ENCODE results near the gene SERINC5. TPM values are rescaled to one million over a fixed set of nuclear protein-coding genes. Genes with fewer than 3 reads are reported as not detected.

SERINC5 gene
- total RNA-seq, 1 experiment from 2014 or later, result 70.6 TPM

DNA sequence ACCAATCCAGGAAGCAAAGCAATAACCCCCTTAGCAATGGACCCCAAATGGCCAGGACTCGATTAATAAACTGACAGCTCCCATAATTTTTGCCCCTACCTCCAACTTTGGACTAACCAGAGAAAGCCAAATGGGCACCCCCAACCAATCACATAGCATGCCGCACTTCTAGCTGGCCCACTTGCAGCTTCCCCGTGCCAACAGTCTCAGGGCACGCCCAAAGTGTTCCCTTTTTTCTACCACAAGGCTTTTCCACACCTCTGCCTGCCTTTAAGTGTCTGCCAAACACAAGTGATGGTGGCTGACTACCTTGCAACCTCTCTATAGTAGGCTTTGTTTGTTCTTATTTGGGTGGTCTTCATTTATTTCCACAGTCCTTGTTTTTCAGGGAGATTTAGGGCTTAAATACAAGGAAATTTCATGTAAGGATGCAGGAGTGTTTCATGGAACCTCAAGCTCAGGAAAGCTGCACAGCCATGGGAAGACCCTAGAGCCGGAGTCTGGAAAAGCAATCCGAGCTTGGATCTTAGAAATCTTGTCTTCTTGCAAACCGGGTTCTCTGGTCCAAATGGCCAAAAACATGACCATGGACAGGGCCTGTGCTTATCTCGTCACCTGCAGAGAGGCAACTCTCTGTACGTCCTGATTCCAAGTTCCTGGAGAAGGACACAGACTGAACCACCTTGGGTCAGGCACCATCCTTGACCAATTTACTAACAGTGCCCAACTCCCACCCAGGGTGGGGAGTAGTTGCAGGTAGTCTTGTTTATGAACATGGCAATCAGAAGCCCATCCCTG lies 131.5 kb downstream of the SERINC5 start:
- DNase-seq (ENCODE audit: low read depth, low spot score) (no peak), ATAC-seq (no peak)
- no peaks in the 10 kb centered on the region for H3K27me3 ChIP-seq (ENCODE audit: control insufficient read depth, insufficient read depth, low read length)
- intact Hi-C loops (cut with micrococcal nuclease; ENCODE audit: unreplicated experiment) (no loop called here), in situ Hi-C loops (cut with HindIII; ENCODE audit: low pct_unique_long_range_greater_than_20kb, low sequenced_read_pairs) (no loop called here)
- no peak overlapping the region for H3K27ac ChIP-seq (ENCODE audit: low read length)
- H3K36me3 ChIP-seq (ENCODE audit: control insufficient read depth, insufficient read depth, low read length), result no peaks in the 10 kb centered on the region
- H3K9me3 ChIP-seq (ENCODE audit: control insufficient read depth, insufficient read depth, low read depth, low read length), result no peaks in the 10 kb centered on the region
- CTCF ChIA-PET, result no interaction called here
- TF ChIP-seq TCF7L2 (IDR thresholded peaks at IDR 0.05; ENCODE audit: low read depth, low read length) (no peak), SIN3A (IDR thresholded peaks at IDR 0.05; ENCODE audit: borderline replicate concordance, insufficient read depth, low read depth, low read length) (no peak), POLR2AphosphoS5 (IDR thresholded peaks at IDR 0.05; ENCODE audit: low read depth, low read length) (no peak)
- TF ChIP-seq, protein P1, sequence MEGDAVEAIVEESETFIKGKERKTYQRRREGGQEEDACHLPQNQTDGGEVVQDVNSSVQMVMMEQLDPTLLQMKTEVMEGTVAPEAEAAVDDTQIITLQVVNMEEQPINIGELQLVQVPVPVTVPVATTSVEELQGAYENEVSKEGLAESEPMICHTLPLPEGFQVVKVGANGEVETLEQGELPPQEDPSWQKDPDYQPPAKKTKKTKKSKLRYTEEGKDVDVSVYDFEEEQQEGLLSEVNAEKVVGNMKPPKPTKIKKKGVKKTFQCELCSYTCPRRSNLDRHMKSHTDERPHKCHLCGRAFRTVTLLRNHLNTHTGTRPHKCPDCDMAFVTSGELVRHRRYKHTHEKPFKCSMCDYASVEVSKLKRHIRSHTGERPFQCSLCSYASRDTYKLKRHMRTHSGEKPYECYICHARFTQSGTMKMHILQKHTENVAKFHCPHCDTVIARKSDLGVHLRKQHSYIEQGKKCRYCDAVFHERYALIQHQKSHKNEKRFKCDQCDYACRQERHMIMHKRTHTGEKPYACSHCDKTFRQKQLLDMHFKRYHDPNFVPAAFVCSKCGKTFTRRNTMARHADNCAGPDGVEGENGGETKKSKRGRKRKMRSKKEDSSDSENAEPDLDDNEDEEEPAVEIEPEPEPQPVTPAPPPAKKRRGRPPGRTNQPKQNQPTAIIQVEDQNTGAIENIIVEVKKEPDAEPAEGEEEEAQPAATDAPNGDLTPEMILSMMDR (IDR thresholded peaks at IDR 0.05), result no peak
- TF ChIP-seq, protein P2, sequence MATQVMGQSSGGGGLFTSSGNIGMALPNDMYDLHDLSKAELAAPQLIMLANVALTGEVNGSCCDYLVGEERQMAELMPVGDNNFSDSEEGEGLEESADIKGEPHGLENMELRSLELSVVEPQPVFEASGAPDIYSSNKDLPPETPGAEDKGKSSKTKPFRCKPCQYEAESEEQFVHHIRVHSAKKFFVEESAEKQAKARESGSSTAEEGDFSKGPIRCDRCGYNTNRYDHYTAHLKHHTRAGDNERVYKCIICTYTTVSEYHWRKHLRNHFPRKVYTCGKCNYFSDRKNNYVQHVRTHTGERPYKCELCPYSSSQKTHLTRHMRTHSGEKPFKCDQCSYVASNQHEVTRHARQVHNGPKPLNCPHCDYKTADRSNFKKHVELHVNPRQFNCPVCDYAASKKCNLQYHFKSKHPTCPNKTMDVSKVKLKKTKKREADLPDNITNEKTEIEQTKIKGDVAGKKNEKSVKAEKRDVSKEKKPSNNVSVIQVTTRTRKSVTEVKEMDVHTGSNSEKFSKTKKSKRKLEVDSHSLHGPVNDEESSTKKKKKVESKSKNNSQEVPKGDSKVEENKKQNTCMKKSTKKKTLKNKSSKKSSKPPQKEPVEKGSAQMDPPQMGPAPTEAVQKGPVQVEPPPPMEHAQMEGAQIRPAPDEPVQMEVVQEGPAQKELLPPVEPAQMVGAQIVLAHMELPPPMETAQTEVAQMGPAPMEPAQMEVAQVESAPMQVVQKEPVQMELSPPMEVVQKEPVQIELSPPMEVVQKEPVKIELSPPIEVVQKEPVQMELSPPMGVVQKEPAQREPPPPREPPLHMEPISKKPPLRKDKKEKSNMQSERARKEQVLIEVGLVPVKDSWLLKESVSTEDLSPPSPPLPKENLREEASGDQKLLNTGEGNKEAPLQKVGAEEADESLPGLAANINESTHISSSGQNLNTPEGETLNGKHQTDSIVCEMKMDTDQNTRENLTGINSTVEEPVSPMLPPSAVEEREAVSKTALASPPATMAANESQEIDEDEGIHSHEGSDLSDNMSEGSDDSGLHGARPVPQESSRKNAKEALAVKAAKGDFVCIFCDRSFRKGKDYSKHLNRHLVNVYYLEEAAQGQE (IDR thresholded peaks at IDR 0.05; ENCODE audit: insufficient read depth in 1 of 2, low read depth in 2 of 2, low read length in 1 of 2), result no peak; a peak in 1 of 4 replicates
- POLR2A ChIA-PET, result no interaction called here
- no TSS peak for BruUV-seq (replicated peaks)
- no peaks in the 10 kb centered on the region for H3K4me1 ChIP-seq (ENCODE audit: control insufficient read depth, insufficient read depth, low read length)
- H3K4me3 ChIP-seq (ENCODE audit: low read depth in 2 of 2, low read length in 2 of 2), result no peak overlapping the region

DNA sequence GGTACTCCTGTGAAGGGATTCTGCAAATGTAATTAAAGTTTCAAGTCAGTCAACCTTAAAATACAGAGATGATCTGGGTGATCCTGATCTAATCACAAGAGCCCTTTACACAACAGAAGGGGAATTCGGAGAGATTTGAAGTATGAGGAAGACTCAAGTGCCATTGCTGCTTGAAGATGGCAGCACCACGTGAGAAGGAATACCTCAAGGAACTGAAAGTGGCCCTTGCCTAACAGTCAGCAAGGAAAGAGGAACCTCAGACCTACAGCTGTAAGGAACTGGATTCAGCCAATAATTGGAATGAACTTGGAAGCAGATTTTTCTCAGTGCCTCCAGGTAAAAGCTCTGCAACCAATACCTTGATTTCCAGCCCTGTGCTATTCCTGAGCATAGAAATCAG lies 133.3 kb downstream of the SERINC5 start:
- no TSS peak for BruUV-seq (replicated peaks)
- H3K4me1 ChIP-seq (ENCODE audit: control insufficient read depth, insufficient read depth, low read length), result no peaks in the 10 kb centered on the region
- TF ChIP-seq, protein P2 (IDR thresholded peaks at IDR 0.05; ENCODE audit: insufficient read depth in 1 of 2, low read depth in 2 of 2, low read length in 1 of 2), result no peak
- TF ChIP-seq SIN3A (IDR thresholded peaks at IDR 0.05; ENCODE audit: borderline replicate concordance, insufficient read depth, low read depth, low read length) (no peak), POLR2AphosphoS5 (IDR thresholded peaks at IDR 0.05; ENCODE audit: low read depth, low read length) (no peak), TCF7L2 (IDR thresholded peaks at IDR 0.05; ENCODE audit: low read depth, low read length) (no peak)
- TF ChIP-seq, protein P1 (IDR thresholded peaks at IDR 0.05), result no peak
- H3K36me3 ChIP-seq (ENCODE audit: control insufficient read depth, insufficient read depth, low read length), result no peaks in the 10 kb centered on the region
- in situ Hi-C loops (cut with HindIII; ENCODE audit: low pct_unique_long_range_greater_than_20kb, low sequenced_read_pairs), result no loop called here
- H3K9me3 ChIP-seq (ENCODE audit: control insufficient read depth, insufficient read depth, low read depth, low read length), result no peaks in the 10 kb centered on the region
- ATAC-seq (no peak), DNase-seq (ENCODE audit: low read depth, low spot score) (no peak)
- intact Hi-C loops (cut with micrococcal nuclease; ENCODE audit: unreplicated experiment), result no loop called here
- POLR2A ChIA-PET, result no interaction called here
- no peak overlapping the region for H3K4me3 ChIP-seq (ENCODE audit: low read depth in 2 of 2, low read length in 2 of 2)
- CTCF ChIA-PET, result no interaction called here
- H3K27me3 ChIP-seq (ENCODE audit: control insufficient read depth, insufficient read depth, low read length), result no peaks in the 10 kb centered on the region
- no peak overlapping the region for H3K27ac ChIP-seq (ENCODE audit: low read length)

Data from Panc1 (cell line).